B cell (primary cell): Measurements from ENCODE around the gene LAMB1. TPM values are rescaled to one million over a fixed set of nuclear protein-coding genes. Genes with fewer than 3 reads are reported as not detected.

Experiments used
- ATAC-seq: fragments of 200-7000 bp; cut with Tn5 transposase; one replicate; pipeline ENCODE4 v1.10.0; 2021; ENCODE audit warnings: low read depth, mild to moderate bottlenecking, moderate number of reproducible peaks, moderate library complexity
- CTCF ChIA-PET: fragments of 350-600 bp; sonication (Branson Sonifier 250); formaldehyde crosslinking; loops from one replicate; lab custom pipeline; 2021; ENCODE audit warnings: antibody characterized with exemption, inconsistent platforms; lab: Charles Lee
- POLR2A ChIA-PET: fragments of 350-600 bp; sonication (Branson Sonifier 250); formaldehyde crosslinking; loops from one replicate; lab custom pipeline; 2021; ENCODE audit warnings: antibody characterized with exemption; lab: Charles Lee
- DNase-seq: peaks from one replicate; pipeline ENCODE4 v3.0.0; 2013
- H2AFZ ChIP-seq: 2 replicates; pipeline ENCODE4 v1.6.1; 2012; ENCODE audit warnings: mild to moderate bottlenecking, low read depth, low read length; ENCODE audit not compliant: insufficient read depth, poor library complexity, severe bottlenecking
- H3K27ac ChIP-seq, 2 donors: 1 replicate in 1 of 2; 2 replicates in 1 of 2; pipeline ENCODE4 v1.5.1; 2012 to 2013; ENCODE audit warnings: low read length in 2 of 2, mild to moderate bottlenecking in 2 of 2, moderate library complexity in 1 of 2
- H3K27me3 ChIP-seq, 4 experiments: fragments of 200-600 bp in 1 of 4; sonication (generic) in 1 of 4; replicated peaks in 1 of 4; 1 replicate in 2 of 4; 2 replicates in 2 of 4; pipeline versions ENCODE4 v1.6.1 to v1.7.0; 2013 to 2016; ENCODE audit warnings: low read length in 3 of 4, mild to moderate bottlenecking in 2 of 4, mixed read lengths in 1 of 4, moderate library complexity in 1 of 4; ENCODE audit not compliant: insufficient read depth in 4 of 4, control insufficient read depth in 3 of 4; ENCODE audit errors: control extremely low read depth in 1 of 4
- H3K36me3 ChIP-seq, 2 experiments: replicated peaks in 1 of 2; 1 replicate in 1 of 2; 2 replicates in 1 of 2; pipeline versions ENCODE4 v1.6.1 to v1.7.1; 2013; ENCODE audit warnings: low read length in 1 of 2; ENCODE audit not compliant: insufficient read depth in 2 of 2, control insufficient read depth in 1 of 2; ENCODE audit errors: control extremely low read depth in 1 of 2, extremely low read depth in 1 of 2
- H3K4me1 ChIP-seq, 2 donors: fragments of 200-600 bp in 1 of 2; sonication (generic) in 1 of 2; 1 replicate in 1 of 2; 2 replicates in 1 of 2; pipeline versions ENCODE4 v1.5.1 to v1.6.1; 2013 to 2017; ENCODE audit warnings: low read length in 2 of 2; ENCODE audit not compliant: control insufficient read depth in 2 of 2, insufficient read depth in 2 of 2
- H3K4me2 ChIP-seq: replicated peaks from 2 replicates; pipeline ENCODE3; 2012; ENCODE audit warnings: mild to moderate bottlenecking, low read depth, low read length; ENCODE audit not compliant: poor library complexity, severe bottlenecking
- H3K4me3 ChIP-seq, 5 experiments: fragments of 200-600 bp in 1 of 5; sonication (generic) in 1 of 5; 1 replicate in 3 of 5; 2 replicates in 2 of 5; pipeline versions ENCODE4 v1.5.1 to v1.7.0; 2011 to 2016; ENCODE audit warnings: low read length in 4 of 5, mild to moderate bottlenecking in 4 of 5, low read depth in 2 of 5, control low read depth in 1 of 5, moderate library complexity in 1 of 5; ENCODE audit not compliant: insufficient read depth in 1 of 5; ENCODE audit errors: control extremely low read depth in 1 of 5, extremely low read depth in 1 of 5
- H3K79me2 ChIP-seq: fragments of 200-600 bp; sonication (generic); one replicate; pipeline ENCODE4 v1.6.0; 2016; ENCODE audit warnings: low read length; ENCODE audit not compliant: control insufficient read depth, insufficient read depth
- H3K9ac ChIP-seq: fragments of 200-600 bp; sonication (generic); 2 replicates; pipeline ENCODE4 v1.6.1; 2017; ENCODE audit warnings: mild to moderate bottlenecking, low read length, moderate library complexity
- H3K9me3 ChIP-seq, 3 donors: one replicate each; pipeline versions ENCODE4 v1.6.1 to v1.7.1; 2013; ENCODE audit warnings: low read length in 2 of 3; ENCODE audit not compliant: control insufficient read depth in 2 of 3, insufficient read depth in 1 of 3; ENCODE audit errors: control extremely low read depth in 1 of 3
- H4K20me1 ChIP-seq: 2 replicates; pipeline ENCODE4 v1.6.0; 2012; ENCODE audit warnings: mild to moderate bottlenecking, low read length; ENCODE audit not compliant: insufficient read depth, control insufficient read depth, poor library complexity, severe bottlenecking
- H3K27ac Mint-ChIP-seq: one replicate; pipeline ENCODE4 v1.8.0; 2021; ENCODE audit warnings: mixed read lengths
- H3K27me3 Mint-ChIP-seq: one replicate; pipeline ENCODE4 v1.8.0; 2021; ENCODE audit warnings: mixed read lengths
- H3K4me1 Mint-ChIP-seq: one replicate; pipeline ENCODE4 v1.8.0; 2021; ENCODE audit warnings: mixed read lengths
- H3K4me3 Mint-ChIP-seq: one replicate; pipeline ENCODE4 v1.8.0; 2021; ENCODE audit warnings: mixed read lengths
- H3K9me3 Mint-ChIP-seq: one replicate; pipeline ENCODE4 v1.8.0; 2022; ENCODE audit warnings: mixed read lengths; ENCODE audit not compliant: insufficient read depth
- EZH2 ChIP-seq: IDR thresholded peaks from 2 replicates; pipeline ENCODE4 v1.6.1; 2012; ENCODE audit warnings: borderline replicate concordance, low read depth, mild to moderate bottlenecking, moderate library complexity, low read length; ENCODE audit not compliant: insufficient read depth, poor library complexity, severe bottlenecking
- WGBS: methylation state at CpG from one replicate; pipeline ENCODE4 v1.1.5; 2013; ENCODE audit warnings: missing lambda C conversion rate; ENCODE audit not compliant: insufficient coverage; 5-methylcytosine and 5-hydroxymethylcytosine counted together
- intact Hi-C: fragments of 100-400 bp; cut with micrococcal nuclease; formaldehyde crosslinking; loops from one replicate; pipeline ENCODE4 v1.10.0; 2022
- polyA plus RNA-seq: library from polyadenylated mRNA; depleted of rRNA; stranded (reverse); fragments of >200 nt; gene quantifications from 2 replicates; pipeline ENCODE4 v1.2.3, GENCODE V29; 2012
- total RNA-seq, 2 donors: library from RNA; stranded (reverse); fragments of 120-200 nt in 1 of 2; gene quantifications; 1 replicate in 1 of 2; 2 replicates in 1 of 2; pipeline versions ENCODE4 v1.2.3 to v1.2.4, GENCODE V29; 2013 to 2022
- TF ChIP-seq, protein P1 (sequence below): fragments of 200-600 bp; IDR thresholded peaks from one replicate; pipeline ENCODE4 v1.8.0; 2022; ENCODE audit warnings: antibody characterized with exemption, mild to moderate bottlenecking

The LAMB1 gene
- total and polyA plus RNA-seq, 2 donors (not counting 1 experiment from before 2014, with no cell fraction given) = not detected

- Histone ChIP-seq H4K20me1 (no peaks in the 10 kb centered on the region), H3K4me3 (no peak overlapping the region), H3K4me2 (no peak overlapping the region), H3K36me3 (no peaks in the 10 kb centered on the region), H3K27ac (no peak overlapping the region), H3K27me3 (peaks cover 0 to 6% (median 2%) of the 10 kb centered on the region in 4 experiments), H3K9ac (no peak overlapping the region), H3K9me3 (no peaks in the 10 kb centered on the region), H2AFZ (no peak overlapping the region), H3K79me2 (no peaks in the 10 kb centered on the region), H3K4me1 (no peaks in the 10 kb centered on the region)
- no peak for TF ChIP-seq EZH2
- TF ChIP-seq, protein P1, sequence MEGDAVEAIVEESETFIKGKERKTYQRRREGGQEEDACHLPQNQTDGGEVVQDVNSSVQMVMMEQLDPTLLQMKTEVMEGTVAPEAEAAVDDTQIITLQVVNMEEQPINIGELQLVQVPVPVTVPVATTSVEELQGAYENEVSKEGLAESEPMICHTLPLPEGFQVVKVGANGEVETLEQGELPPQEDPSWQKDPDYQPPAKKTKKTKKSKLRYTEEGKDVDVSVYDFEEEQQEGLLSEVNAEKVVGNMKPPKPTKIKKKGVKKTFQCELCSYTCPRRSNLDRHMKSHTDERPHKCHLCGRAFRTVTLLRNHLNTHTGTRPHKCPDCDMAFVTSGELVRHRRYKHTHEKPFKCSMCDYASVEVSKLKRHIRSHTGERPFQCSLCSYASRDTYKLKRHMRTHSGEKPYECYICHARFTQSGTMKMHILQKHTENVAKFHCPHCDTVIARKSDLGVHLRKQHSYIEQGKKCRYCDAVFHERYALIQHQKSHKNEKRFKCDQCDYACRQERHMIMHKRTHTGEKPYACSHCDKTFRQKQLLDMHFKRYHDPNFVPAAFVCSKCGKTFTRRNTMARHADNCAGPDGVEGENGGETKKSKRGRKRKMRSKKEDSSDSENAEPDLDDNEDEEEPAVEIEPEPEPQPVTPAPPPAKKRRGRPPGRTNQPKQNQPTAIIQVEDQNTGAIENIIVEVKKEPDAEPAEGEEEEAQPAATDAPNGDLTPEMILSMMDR = no peak
- WGBS = 100% methylated on average over 2 of the region's 8 CpGs
- peaks cover 20% of the 10 kb centered on the region for H3K27me3 Mint-ChIP-seq
- no peaks in the 10 kb centered on the region for H3K9me3 Mint-ChIP-seq
- ATAC-seq (no peak), DNase-seq (no peak)
- no peaks in the 10 kb centered on the region for H3K4me1 Mint-ChIP-seq
- POLR2A ChIA-PET = no interaction called here
- CTCF ChIA-PET = no interaction called here
- intact Hi-C loops = no loop called here
- H3K4me3 Mint-ChIP-seq = no peak overlapping the region
- no peak overlapping the region for H3K27ac Mint-ChIP-seq
Observed at GRCh38 chr7:108012499-108013430, 9.8 kb upstream of the LAMB1 start.

GRCh38 chr7:108010377-108010776 is 7.4 kb upstream of the LAMB1 start:
- no peaks in the 10 kb centered on the region for H3K4me1 Mint-ChIP-seq
- no peaks in the 10 kb centered on the region for H3K9me3 ChIP-seq
- H2AFZ ChIP-seq = no peak overlapping the region
- POLR2A ChIA-PET = no interaction called here
- H3K27me3 ChIP-seq = peaks cover 0 to 20% (median 6%) of the 10 kb centered on the region in 4 experiments
- TF ChIP-seq, protein P1 = no peak
- no peak for TF ChIP-seq EZH2
- H3K79me2 ChIP-seq = no peaks in the 10 kb centered on the region
- H3K4me1 ChIP-seq = no peaks in the 10 kb centered on the region
- H3K4me3 Mint-ChIP-seq = no peak overlapping the region
- intact Hi-C loops = no loop called here
- H3K27ac Mint-ChIP-seq = no peak overlapping the region
- H3K9me3 Mint-ChIP-seq = no peaks in the 10 kb centered on the region
- H3K9ac ChIP-seq = no peak overlapping the region
- DNase-seq (no peak), ATAC-seq (no peak)
- no peaks in the 10 kb centered on the region for H4K20me1 ChIP-seq
- H3K4me2 ChIP-seq = no peak overlapping the region
- H3K36me3 ChIP-seq = no peaks in the 10 kb centered on the region
- H3K27ac ChIP-seq = no peak overlapping the region
- H3K27me3 Mint-ChIP-seq = peaks cover 23% of the 10 kb centered on the region
- CTCF ChIA-PET = no interaction called here
- no peak overlapping the region for H3K4me3 ChIP-seq
- no CpG with 5 or more reads among the region's 1 CpG for WGBS
